ENCODE data around the gene TRIM7.
A peak's percentile ranks its signal among the peaks of the same experiment; 100 is the strongest.
"Not testable (repeated sequence)": the region's sequence is repeated elsewhere in the genome, so short reads cannot be mapped to it uniquely, and the experiment has no call there.

Gene TRIM7

GRCh38 chr5:181212080-181212479 lies 7.1 kb upstream of the TRIM7 start:
- DNase-seq = no peak

- DNase-seq = no peak
Measured at GRCh38 chr5:181211208-181211607, 6.2 kb upstream of the TRIM7 start.

GRCh38 chr5:181210698-181211097 lies 5.7 kb upstream of the TRIM7 start:
- not testable (repeated sequence) for DNase-seq

- DNase-seq = not testable (repeated sequence)
Measured at GRCh38 chr5:181210148-181210547, 5.2 kb upstream of the TRIM7 start.

DNA sequence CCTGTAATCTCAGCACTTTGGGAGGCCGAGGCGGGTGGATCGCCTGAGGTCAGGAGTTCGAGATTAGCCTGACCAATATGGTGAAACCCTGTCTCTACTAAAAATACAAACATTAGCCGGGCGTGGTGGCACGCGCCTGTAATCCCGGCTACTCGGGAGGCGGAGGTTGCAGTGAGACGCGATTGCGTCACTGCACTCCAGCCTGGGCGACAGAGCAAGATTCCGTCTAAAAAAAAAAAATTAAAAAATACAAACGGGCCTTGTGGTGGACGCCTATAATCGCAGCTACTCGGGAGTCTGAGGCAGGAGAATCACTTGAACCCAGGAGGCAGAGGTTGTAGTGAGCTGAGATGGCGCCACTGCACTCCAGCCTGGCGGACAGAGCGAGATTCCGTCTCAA lies 4.0 kb upstream of the TRIM7 start:
- DNase-seq = not testable (repeated sequence)

GRCh38 chr5:181207960-181208253 lies 2.9 kb upstream of the TRIM7 start:
- DNase-seq = no peak

DNA sequence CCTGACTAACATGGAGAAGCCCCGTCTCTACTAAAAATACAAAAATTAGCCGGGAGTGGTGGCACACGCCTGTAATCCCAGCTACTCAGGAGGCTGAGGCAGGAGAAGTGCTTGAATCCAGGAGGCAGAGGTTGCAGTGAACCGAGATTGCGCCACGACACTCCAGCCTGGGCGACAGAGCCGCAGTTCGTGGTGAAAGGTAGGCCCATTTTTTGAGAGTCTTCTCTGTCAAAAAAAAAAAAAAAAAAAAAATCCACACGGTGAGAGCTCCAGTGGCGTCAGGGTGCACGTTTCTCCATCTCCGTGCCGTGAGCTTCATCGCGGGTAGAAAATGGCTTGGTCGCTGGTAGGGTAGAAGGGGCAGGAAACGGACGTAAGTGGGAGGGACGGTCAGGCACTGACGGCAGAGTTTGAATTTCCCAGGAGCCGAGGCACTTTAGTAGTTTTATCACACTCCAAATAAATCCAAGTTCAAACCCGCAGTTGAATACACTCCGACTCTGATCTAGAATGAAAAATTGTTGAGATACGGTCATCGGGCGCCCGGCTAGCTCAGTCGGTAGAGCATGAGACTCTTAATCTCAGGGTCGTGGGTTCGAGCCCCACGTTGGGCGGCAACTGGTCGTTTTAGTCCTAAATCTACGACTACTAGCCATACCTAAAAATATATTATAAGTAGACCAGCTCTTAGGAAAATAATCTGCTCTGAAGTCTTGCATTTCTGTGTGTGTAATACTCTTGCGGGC lies 2.4 kb upstream of the TRIM7 start:
- peak; percentile 92 for DNase-seq

DNA sequence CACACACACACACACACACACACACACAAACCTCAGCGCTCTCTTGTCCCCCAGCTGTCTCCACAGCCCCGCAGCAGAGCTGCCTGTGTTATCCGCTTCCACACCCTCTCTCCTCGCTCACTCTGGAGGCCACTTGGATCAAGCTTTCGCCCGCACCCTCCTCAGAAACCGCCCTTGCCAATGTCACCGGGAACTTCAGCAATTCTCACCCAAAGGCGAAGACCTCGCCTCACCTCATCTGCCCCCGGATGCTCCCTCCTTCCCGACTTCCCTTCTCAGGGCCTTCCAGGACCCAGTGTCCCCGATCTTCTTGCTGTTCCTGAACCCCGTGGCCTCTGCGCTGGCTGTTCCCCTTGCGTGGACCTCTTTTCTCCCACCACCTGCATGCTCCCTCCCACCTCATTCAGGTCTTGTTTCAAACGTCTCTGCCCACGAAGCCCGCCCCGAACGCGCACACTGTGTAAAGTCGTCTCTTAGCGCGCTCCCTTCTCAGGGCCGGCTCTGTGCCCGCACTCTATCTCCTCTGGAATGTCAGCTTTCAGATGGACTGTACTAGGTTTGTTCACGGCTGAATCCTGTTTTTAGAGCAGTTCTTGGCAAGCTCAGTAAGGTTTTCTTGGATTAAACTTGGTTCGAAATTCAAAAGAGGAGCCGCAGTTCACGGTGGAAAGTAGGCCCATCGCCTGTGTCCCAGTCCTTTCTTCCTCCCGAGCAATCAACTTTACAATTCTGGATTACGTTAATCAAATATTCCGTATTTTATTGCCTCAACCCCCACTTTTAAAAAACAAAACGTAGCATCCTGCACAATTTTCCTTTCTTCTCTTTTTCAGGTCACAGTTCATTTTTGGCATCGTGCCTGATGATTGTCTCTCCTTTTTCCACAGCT lies 1.0 kb upstream of the TRIM7 start:
- DNase-seq = no peak

- no peak for DNase-seq
Measured at GRCh38 chr5:181204113-181204825, 727 bp downstream of the TRIM7 start.

DNA sequence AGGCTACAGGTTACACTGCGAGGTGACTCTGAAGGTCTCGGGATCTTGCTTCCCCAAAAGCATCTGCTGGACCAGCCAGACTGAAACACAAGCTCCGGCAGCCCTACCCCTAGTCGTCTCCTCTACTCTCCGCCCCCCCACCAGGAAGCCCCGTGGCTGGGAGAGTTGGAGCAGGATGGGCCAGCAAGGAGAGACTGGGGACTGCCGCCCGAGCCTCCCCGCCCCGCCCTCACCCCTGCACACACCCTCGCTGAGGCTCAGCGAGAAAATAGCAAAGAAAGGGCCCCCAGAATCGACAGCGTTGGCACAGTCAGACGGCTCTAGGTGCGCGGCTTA lies 1.3 kb downstream of the TRIM7 start:
- DNase-seq = no peak

- DNase-seq = no peak
Measured at GRCh38 chr5:181203093-181203711, 1.8 kb downstream of the TRIM7 start.

DNA sequence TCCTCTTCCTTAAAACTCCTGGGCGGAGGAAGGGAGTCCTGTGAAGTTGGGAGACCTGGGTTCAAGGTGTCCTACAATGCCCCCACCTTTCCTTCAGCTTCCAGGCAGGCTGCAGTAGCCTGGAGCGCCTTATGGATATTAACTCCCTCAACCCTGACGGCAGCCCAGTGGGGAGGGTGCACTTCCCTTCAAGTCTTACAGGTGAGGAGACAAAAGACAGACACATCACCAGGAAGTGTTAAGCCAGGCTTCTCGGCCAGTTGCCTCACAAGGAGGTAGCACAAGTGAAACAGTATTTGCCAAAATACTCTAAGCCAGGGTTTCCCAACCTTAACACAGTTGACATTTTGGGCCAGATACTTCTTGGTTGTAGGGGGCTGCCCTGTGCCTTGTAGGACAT lies 4.2 kb downstream of the TRIM7 start:
- DNase-seq = no peak

- no peak for DNase-seq
Measured at GRCh38 chr5:181199881-181200638, 4.9 kb downstream of the TRIM7 start.

- DNase-seq = no peak
Measured at GRCh38 chr5:181198905-181199519, 6.0 kb downstream of the TRIM7 start.

GRCh38 chr5:181198106-181198685 lies 6.8 kb downstream of the TRIM7 start:
- no peak for DNase-seq

GRCh38 chr5:181197326-181197951 lies 7.6 kb downstream of the TRIM7 start:
- DNase-seq = no peak

DNA sequence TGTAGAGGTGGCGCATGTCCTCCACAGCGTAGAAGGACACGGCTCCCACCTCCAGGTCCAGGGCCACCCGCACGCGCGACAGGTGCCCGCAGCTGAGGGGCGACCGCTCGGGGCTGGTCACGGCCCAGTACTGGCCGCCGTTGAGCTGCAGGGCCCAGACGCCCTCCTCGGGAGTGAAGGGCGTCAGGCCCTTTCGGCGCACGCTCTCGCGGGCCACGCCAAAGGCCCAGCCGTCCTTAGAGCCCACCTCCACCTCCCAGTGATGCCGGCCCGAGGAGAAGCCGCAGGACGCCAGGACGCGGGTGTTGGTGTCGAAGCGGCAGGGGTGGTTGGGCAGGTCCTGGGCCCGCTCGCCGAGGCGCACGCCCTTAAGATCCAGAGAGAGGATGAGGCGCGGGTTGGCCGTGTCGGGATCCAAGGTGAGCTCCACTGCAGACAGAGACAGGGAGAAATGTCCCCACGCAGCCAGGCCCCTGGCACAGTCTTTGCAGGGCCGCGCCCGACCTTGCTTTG lies 9.7 kb downstream of the TRIM7 start:
- DNase-seq = no peak

GRCh38 chr5:181194489-181195248 lies 10.3 kb downstream of the TRIM7 start:
- no peak for DNase-seq

DNA sequence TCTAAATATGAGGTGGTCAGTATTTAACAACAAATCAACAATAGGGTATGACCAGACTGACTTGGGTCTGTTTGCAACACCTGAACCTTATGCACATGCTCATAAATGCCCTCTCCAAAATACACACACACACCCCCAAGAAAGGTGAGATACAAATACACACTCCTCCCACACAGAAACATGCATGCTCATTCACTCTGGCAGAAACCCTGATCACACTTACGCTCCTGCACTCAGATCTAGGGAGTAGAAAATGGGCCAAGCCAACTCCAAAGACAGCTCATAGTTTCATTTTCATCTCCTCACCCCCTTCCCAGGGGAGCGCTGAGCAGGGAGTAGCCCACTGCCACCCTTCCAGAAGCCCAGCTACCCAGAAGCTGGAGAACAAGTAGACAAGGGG lies 11.3 kb downstream of the TRIM7 start:
- DNase-seq = no peak
